NT2/D1 (cell line): ENCODE measurements around the gene FBXO24.

Experiments used
- DNase-seq: peaks from one replicate; pipeline ENCODE4 v3.0.0-alpha.2; 2011; ENCODE audit warnings: low read depth, low spot score
- H3K27me3 ChIP-seq: 2 replicates; pipeline ENCODE4 v1.6.0; 2011; ENCODE audit warnings: mild to moderate bottlenecking; ENCODE audit not compliant: insufficient read length, insufficient read depth
- H3K36me3 ChIP-seq: 2 replicates; pipeline ENCODE4 v1.6.1; 2011; ENCODE audit warnings: mild to moderate bottlenecking, low read length, mixed read lengths; ENCODE audit not compliant: insufficient read depth, insufficient read length
- H3K4me1 ChIP-seq: 2 replicates; pipeline ENCODE4 v1.5.1; 2011; ENCODE audit not compliant: insufficient read depth, insufficient read length
- H3K4me3 ChIP-seq: 2 replicates; pipeline ENCODE4 v1.5.1; 2011; ENCODE audit warnings: low read depth; ENCODE audit not compliant: insufficient read length
- H3K9ac ChIP-seq: 2 replicates; pipeline ENCODE4 v1.6.0; 2011; ENCODE audit warnings: low read depth; ENCODE audit not compliant: insufficient read length
- H3K9me3 ChIP-seq: 2 replicates; pipeline ENCODE4 v1.5.1; 2011; ENCODE audit warnings: mild to moderate bottlenecking, low read length; ENCODE audit not compliant: insufficient read depth
- SUZ12 ChIP-seq: IDR thresholded peaks from 2 replicates; pipeline ENCODE4 v1.6.1; 2011; ENCODE audit not compliant: insufficient read length, insufficient read depth; ENCODE audit errors: extremely low read depth
- YY1 ChIP-seq: IDR thresholded peaks from 2 replicates; pipeline ENCODE4 v1.6.1; 2011; ENCODE audit not compliant: insufficient read length, insufficient read depth
- ZNF274 ChIP-seq: IDR thresholded peaks from 2 replicates; pipeline ENCODE4 v1.6.1; 2011; ENCODE audit warnings: mild to moderate bottlenecking, low read depth, low read length

FBXO24 gene

GRCh38 chr7:100626530-100627237 lies 40.6 kb downstream of the FBXO24 start:
- Histone ChIP-seq H3K4me3 (peak overlapping the region; percentile 29), H3K9me3 (no peaks in the 10 kb centered on the region), H3K27me3 (peaks cover 6% of the 10 kb centered on the region), H3K36me3 (no peaks in the 10 kb centered on the region), H3K4me1 (peaks cover 4% of the 10 kb centered on the region), H3K9ac (peak overlapping the region; percentile 61)
- no peak for DNase-seq
- TF ChIP-seq YY1: no peak
- no peak for TF ChIP-seq SUZ12
- TF ChIP-seq ZNF274: no peak

GRCh38 chr7:100627238-100627549 lies 41.1 kb downstream of the FBXO24 start:
- peak overlapping the region; percentile 61 for H3K9ac ChIP-seq
- H3K4me3 ChIP-seq: peak overlapping the region; percentile 29
- H3K27me3 ChIP-seq: peaks cover 6% of the 10 kb centered on the region
- H3K36me3 ChIP-seq: no peaks in the 10 kb centered on the region
- TF ChIP-seq SUZ12 (no peak), YY1 (no peak), ZNF274 (no peak)
- H3K4me1 ChIP-seq: peaks cover 4% of the 10 kb centered on the region
- DNase-seq: no peak
- H3K9me3 ChIP-seq: no peaks in the 10 kb centered on the region

- H3K9me3 ChIP-seq: no peaks in the 10 kb centered on the region
- peaks cover 4% of the 10 kb centered on the region for H3K4me1 ChIP-seq
- no peak for TF ChIP-seq YY1
- no peak for TF ChIP-seq ZNF274
- DNase-seq: peak; percentile 51
- no peak overlapping the region for H3K4me3 ChIP-seq
- no peaks in the 10 kb centered on the region for H3K36me3 ChIP-seq
- H3K27me3 ChIP-seq: peaks cover 6% of the 10 kb centered on the region
- H3K9ac ChIP-seq: no peak overlapping the region
Observed at GRCh38 chr7:100629117-100629716, 43.1 kb downstream of the FBXO24 start.

- Histone ChIP-seq H3K36me3 (no peaks in the 10 kb centered on the region), H3K9ac (no peak overlapping the region), H3K27me3 (peaks cover 6% of the 10 kb centered on the region), H3K4me1 (peaks cover 4% of the 10 kb centered on the region), H3K4me3 (no peak overlapping the region), H3K9me3 (no peaks in the 10 kb centered on the region)
- DNase-seq: no peak
- TF ChIP-seq YY1 (no peak), ZNF274 (no peak), SUZ12 (no peak)
Observed at GRCh38 chr7:100630066-100630465, 43.9 kb downstream of the FBXO24 start.

GRCh38 chr7:100632951-100633717 lies 47.0 kb downstream of the FBXO24 start:
- no peaks in the 10 kb centered on the region for H3K36me3 ChIP-seq
- H3K9ac ChIP-seq: peak overlapping the region; percentile 61
- no peak for TF ChIP-seq ZNF274
- TF ChIP-seq YY1: no peak
- no peak for TF ChIP-seq SUZ12
- H3K4me3 ChIP-seq: peak overlapping the region; percentile 54
- no peaks in the 10 kb centered on the region for H3K27me3 ChIP-seq
- DNase-seq: no peak
- H3K4me1 ChIP-seq: peaks cover 2% of the 10 kb centered on the region
- H3K9me3 ChIP-seq: no peaks in the 10 kb centered on the region

- peaks cover 8% of the 10 kb centered on the region for H3K4me1 ChIP-seq
- no peaks in the 10 kb centered on the region for H3K36me3 ChIP-seq
- H3K9ac ChIP-seq: peak overlapping the region; percentile 21
- H3K9me3 ChIP-seq: no peaks in the 10 kb centered on the region
- H3K27me3 ChIP-seq: no peaks in the 10 kb centered on the region
- no peak overlapping the region for H3K4me3 ChIP-seq
- DNase-seq: no peak
- TF ChIP-seq SUZ12 (no peak), ZNF274 (no peak), YY1 (no peak)
Observed at GRCh38 chr7:100639995-100640516, 53.9 kb downstream of the FBXO24 start.
